Measurements from ENCODE around the gene CNPY1.
A peak's percentile ranks its signal among the peaks of the same experiment; 100 is the strongest.

CNPY1 gene

GRCh38 chr7:155493744-155494538 lies 52.4 kb downstream of the CNPY1 start:
- no peak overlapping the region for H3K9ac ChIP-seq (ENCODE audit: low read length)
- no peaks in the 10 kb centered on the region for H3F3A ChIP-seq (ENCODE audit: insufficient read depth, low read length)
- H3K4me1 ChIP-seq (ENCODE audit: insufficient read depth, low read length, severe bottlenecking), result peaks cover 13% of the 10 kb centered on the region
- no peak overlapping the region for H2AFZ ChIP-seq (ENCODE audit: low read length)
- no peaks in the 10 kb centered on the region; the same call in 1 of the 2 replicates for H3K36me3 ChIP-seq (ENCODE audit: insufficient read depth, low read length)
- peaks cover 8% of the 10 kb centered on the region for H3K27me3 ChIP-seq (ENCODE audit: insufficient read depth, low read length)
- H3K4me3 ChIP-seq (ENCODE audit: low read depth, low read length, poor library complexity, severe bottlenecking), result no peak overlapping the region
- H3K9me2 ChIP-seq (ENCODE audit: low read depth, low read length), result no peaks in the 10 kb centered on the region
- H3K27ac ChIP-seq (ENCODE audit: low read depth, low read length, poor library complexity, severe bottlenecking), result no peak overlapping the region
- no peak overlapping the region for H3K4me2 ChIP-seq (ENCODE audit: low read length)
- no peaks in the 10 kb centered on the region for H4K20me1 ChIP-seq (ENCODE audit: insufficient read depth, low read length)
- H3K9me3 ChIP-seq (ENCODE audit: low read length), result no peaks in the 10 kb centered on the region
- no peaks in the 10 kb centered on the region for H3K79me2 ChIP-seq (ENCODE audit: insufficient read depth, low read length)
- TF ChIP-seq CTCF (IDR thresholded peaks at IDR 0.05; ENCODE audit: low read length), result no peak
- no peak for TF ChIP-seq EZH2 (IDR thresholded peaks at IDR 0.05; ENCODE audit: borderline replicate concordance, low read length)

- Histone ChIP-seq H3K4me3 (ENCODE audit: low read depth, low read length, poor library complexity, severe bottlenecking) (no peak overlapping the region), H3F3A (ENCODE audit: insufficient read depth, low read length) (no peaks in the 10 kb centered on the region), H3K4me1 (ENCODE audit: insufficient read depth, low read length, severe bottlenecking) (peaks cover 13% of the 10 kb centered on the region), H3K79me2 (ENCODE audit: insufficient read depth, low read length) (no peaks in the 10 kb centered on the region), H3K27ac (ENCODE audit: low read depth, low read length, poor library complexity, severe bottlenecking) (no peak overlapping the region), H3K4me2 (ENCODE audit: low read length) (no peak overlapping the region), H3K9me2 (ENCODE audit: low read depth, low read length) (no peaks in the 10 kb centered on the region), H2AFZ (ENCODE audit: low read length) (no peak overlapping the region), H4K20me1 (ENCODE audit: insufficient read depth, low read length) (no peaks in the 10 kb centered on the region), H3K36me3 (ENCODE audit: insufficient read depth, low read length) (no peaks in the 10 kb centered on the region; the same call in 1 of the 2 replicates), H3K9me3 (ENCODE audit: low read length) (no peaks in the 10 kb centered on the region), H3K27me3 (ENCODE audit: insufficient read depth, low read length) (peaks cover 4% of the 10 kb centered on the region; the same call in 1 of the 2 replicates), H3K9ac (ENCODE audit: low read length) (no peak overlapping the region)
- TF ChIP-seq CTCF (IDR thresholded peaks at IDR 0.05; ENCODE audit: low read length), result no peak
- TF ChIP-seq EZH2 (IDR thresholded peaks at IDR 0.05; ENCODE audit: borderline replicate concordance, low read length), result no peak
These were observed 54.5 kb downstream of the CNPY1 start for GRCh38 chr7:155491812-155492211.

GRCh38 chr7:155490697-155491628 lies 55.4 kb downstream of the CNPY1 start:
- no peaks in the 10 kb centered on the region for H3K9me2 ChIP-seq (ENCODE audit: low read depth, low read length)
- H3F3A ChIP-seq (ENCODE audit: insufficient read depth, low read length), result no peaks in the 10 kb centered on the region
- H3K4me3 ChIP-seq (ENCODE audit: low read depth, low read length, poor library complexity, severe bottlenecking), result peak overlapping the region; percentile 49
- no peaks in the 10 kb centered on the region; the same call in 1 of the 2 replicates for H3K36me3 ChIP-seq (ENCODE audit: insufficient read depth, low read length)
- H3K27ac ChIP-seq (ENCODE audit: low read depth, low read length, poor library complexity, severe bottlenecking), result no peak overlapping the region
- H4K20me1 ChIP-seq (ENCODE audit: insufficient read depth, low read length), result no peaks in the 10 kb centered on the region
- peak overlapping the region; percentile 14; the same call in 1 of the 2 replicates for H3K9ac ChIP-seq (ENCODE audit: low read length)
- H3K9me3 ChIP-seq (ENCODE audit: low read length), result no peaks in the 10 kb centered on the region
- H3K4me1 ChIP-seq (ENCODE audit: insufficient read depth, low read length, severe bottlenecking), result peaks cover 13% of the 10 kb centered on the region
- no peaks in the 10 kb centered on the region for H3K79me2 ChIP-seq (ENCODE audit: insufficient read depth, low read length)
- H3K4me2 ChIP-seq (ENCODE audit: low read length), result peak overlapping the region; percentile 75
- H3K27me3 ChIP-seq (ENCODE audit: insufficient read depth, low read length), result peaks cover 4% of the 10 kb centered on the region; the same call in 1 of the 2 replicates
- TF ChIP-seq CTCF (IDR thresholded peaks at IDR 0.05; ENCODE audit: low read length) (no peak), EZH2 (IDR thresholded peaks at IDR 0.05; ENCODE audit: borderline replicate concordance, low read length) (no peak)
- H2AFZ ChIP-seq (ENCODE audit: low read length), result peak overlapping the region; percentile 61; the same call in 1 of the 2 replicates

All from OCI-LY1 (cell line).